Effector CD8-positive, alpha-beta T cell (primary cell): ENCODE results near the gene CYYR1.

ENCODE experiments used
- DNase-seq: peaks from one replicate; lab custom pipeline; 2025; lab: John Stamatoyannopoulos, UW

The CYYR1 gene

DNA sequence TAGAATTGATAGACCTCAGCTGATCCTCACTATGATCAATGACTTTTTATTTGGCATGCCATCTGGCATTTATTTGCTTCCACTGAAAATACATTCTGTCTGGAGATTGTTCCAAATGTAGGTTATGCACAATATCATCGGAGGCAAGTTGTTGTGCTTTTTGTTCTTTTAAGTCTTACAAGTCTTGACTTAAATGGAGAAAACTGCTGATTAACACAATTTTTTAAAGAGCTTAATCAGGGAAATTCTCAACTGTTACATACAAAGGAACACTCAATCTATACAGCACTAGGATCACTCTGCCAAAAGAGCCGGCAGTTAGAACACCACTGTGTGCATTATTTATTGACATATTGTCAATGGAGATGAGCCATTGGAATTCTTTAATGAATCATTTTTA, 19.2 kb downstream of the CYYR1 start:
- no peak for DNase-seq

- no peak for DNase-seq
Measured at GRCh38 chr21:26550326-26550725, 22.8 kb downstream of the CYYR1 start.

DNA sequence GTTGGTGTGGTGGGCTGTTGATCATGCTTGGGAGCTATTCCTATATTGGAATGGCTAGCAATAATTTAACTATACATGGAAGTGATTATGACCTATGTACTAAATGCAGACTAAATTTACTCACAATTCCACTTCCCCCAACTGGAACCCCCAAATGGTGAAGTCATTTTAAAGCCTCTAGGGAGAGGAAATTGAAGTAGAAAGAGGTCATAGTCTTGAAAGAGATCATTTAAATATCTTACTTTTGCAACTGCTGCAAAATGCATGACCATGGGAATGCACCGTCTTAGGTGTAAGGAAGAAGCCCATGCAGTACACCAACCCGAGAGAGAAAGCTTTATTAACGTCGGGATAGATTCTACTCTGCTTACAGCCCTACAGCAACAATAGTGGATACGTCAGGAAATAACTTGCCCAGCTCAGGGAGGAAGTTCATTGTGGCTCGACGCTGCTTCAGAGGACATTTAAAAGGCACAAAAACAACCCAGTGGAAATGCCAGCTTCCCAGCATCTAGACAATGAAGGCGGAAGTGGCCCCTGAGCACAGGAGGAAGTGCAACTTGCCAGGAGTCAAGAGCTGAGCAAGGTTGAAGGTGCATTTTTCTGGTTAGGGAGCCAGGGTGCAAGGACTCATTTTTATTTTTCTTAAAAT, 26.5 kb downstream of the CYYR1 start:
- DNase-seq: no peak

- no peak for DNase-seq
Measured at GRCh38 chr21:26544201-26544775, 28.8 kb downstream of the CYYR1 start.

DNA sequence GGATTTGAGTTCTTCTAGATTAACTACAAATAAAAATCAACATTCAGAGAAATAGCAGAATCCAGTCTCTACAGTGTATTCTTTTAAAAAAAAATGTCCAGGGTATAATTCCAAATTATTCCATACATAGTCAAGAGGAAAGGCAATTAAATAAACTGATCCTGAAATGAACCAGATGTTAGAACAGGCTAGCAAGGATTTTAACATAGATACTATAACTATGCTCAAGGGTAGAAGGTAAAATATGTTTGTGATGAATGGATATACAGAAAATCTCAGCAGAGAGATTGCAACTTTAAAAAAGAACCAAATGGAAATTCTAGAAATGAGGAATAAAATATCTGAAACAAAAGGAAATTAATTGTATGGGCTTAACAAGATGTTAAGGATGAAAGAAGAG, 32.4 kb downstream of the CYYR1 start:
- DNase-seq: no peak

GRCh38 chr21:26539566-26539965, 33.5 kb downstream of the CYYR1 start:
- DNase-seq: no peak

- DNase-seq: no peak
Measured at GRCh38 chr21:26534517-26534916, 38.6 kb downstream of the CYYR1 start.

DNA sequence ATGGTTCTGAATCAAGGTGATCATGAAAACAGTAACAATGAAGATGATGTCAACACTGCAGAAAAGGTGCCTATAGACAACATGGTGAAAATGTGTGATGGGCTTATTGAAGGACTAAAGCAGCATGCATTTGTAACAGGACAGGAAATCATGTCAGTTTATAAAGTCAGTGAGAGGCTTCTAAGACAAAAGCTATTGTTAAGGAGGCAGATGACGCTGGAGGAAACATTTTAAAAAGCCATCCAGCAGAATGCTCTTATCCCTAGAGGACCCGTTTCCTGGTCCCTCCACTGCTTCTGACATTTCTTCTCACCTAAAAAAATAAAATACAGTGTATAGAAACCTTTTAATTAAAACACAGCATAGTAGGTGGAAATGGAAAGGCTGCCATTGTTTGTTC, 40.9 kb downstream of the CYYR1 start:
- DNase-seq: no peak

DNA sequence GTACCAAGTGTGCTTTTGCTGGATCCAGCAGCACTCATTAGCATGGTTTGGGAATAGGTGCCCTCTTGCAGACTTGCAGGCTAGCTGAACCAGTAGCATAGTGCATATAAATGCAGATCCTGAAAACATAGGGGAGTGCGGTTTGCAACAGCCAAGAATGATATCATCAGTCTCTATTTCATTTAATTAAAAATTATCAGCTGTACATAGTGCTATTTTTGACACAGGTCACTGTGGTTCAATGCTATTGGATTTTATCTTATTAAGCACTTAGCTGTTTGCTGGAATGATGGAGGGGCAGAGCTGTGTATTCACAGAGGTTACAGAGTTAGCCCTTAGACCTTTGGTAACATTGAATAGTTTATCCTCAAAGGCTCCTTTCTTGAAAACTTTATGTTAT, 43.6 kb downstream of the CYYR1 start:
- DNase-seq: no peak

GRCh38 chr21:26528882-26529281, 44.2 kb downstream of the CYYR1 start:
- DNase-seq: no peak

GRCh38 chr21:26522704-26523103, 50.4 kb downstream of the CYYR1 start:
- DNase-seq: no peak

- DNase-seq: no peak
Measured at GRCh38 chr21:26519142-26519541, 53.9 kb downstream of the CYYR1 start.

GRCh38 chr21:26515257-26515656, 57.8 kb downstream of the CYYR1 start:
- no peak for DNase-seq

GRCh38 chr21:26513212-26513611, 59.9 kb downstream of the CYYR1 start:
- DNase-seq: no peak

- DNase-seq: no peak
Measured at GRCh38 chr21:26512664-26513063, 60.4 kb downstream of the CYYR1 start.

GRCh38 chr21:26508903-26509302, 64.2 kb downstream of the CYYR1 start:
- DNase-seq: no peak

DNA sequence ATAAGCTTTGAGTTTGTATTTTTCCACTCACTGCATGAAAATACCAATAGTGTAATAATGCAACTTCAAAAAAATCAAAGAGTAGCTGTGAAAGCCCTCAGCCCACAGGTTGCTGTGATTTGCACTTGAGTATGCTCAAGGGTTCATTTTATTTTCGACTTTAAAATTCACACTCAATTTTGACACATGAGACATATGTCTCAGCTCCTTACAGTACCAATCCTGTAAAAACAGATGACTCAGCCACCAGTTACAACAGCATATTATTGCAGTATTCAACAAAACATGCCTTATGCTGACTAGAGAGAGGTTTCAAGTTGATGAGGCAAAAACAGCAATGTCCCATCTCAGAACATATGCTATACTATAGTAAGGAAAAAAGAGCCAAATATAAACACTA, 66.1 kb downstream of the CYYR1 start:
- DNase-seq: no peak

- no peak for DNase-seq
Measured at GRCh38 chr21:26505211-26505610, 67.9 kb downstream of the CYYR1 start.

DNA sequence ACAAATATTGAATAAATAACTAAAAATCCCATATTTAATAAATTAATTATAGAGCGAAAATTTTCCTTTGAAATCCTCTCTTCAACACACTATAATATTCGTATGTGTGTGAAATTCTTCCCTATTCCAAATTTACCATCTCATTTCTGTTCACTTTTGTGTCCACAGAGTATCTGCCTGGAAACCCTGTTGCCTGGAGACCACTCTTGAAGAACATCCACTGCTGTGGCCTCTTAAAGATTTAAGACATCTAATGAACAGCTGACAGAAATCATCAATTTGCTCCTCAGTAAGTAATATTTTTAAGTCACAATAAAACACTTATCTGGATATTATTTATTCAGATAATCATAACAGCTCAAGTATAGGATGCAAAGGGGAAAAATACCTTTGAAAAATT, 69.7 kb downstream of the CYYR1 start:
- DNase-seq: no peak

DNA sequence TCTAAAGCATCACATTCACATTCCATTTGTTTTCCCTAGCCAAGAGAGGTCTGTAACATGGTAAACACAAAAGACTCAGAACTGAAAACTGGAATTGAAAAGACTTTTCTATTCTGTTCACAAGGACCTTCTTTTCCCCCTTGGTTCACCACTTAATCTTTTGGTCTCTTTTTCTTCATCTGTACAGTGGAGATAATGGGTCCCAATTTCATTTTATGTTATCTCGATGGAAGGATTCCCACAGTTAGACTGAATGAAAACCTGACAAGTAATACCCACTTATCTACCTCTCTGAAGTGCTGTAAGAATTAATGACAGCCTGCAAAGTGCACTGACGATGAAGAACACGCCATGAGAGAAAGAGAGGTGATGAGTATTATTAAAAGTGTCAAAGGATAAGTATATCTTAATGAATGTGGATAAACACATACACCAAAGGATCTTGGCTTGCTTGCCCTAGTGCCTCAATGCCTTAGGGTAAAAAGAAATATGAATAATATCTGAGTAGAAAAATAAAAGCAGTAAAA, 71.5 kb downstream of the CYYR1 start:
- DNase-seq: no peak

DNA sequence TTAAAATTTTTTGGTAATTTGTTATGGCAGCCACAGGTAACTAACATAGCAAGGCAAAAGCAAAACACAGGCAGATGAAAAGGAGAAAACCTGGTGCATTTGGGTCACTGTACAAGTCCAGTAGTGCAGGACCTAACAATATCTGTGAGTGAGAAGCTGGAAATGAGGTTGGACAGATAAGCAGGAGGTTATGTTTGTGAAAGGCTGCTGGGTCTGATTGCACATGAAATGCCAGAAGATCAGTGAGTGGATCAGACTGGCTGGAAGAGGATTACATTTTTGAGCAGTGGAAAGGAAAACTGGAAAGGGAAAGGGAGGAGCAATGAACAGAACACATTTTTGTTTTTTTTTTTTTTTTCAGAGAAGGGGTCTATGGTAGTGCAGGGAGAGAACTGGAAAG, 73.6 kb downstream of the CYYR1 start:
- no peak for DNase-seq

DNA sequence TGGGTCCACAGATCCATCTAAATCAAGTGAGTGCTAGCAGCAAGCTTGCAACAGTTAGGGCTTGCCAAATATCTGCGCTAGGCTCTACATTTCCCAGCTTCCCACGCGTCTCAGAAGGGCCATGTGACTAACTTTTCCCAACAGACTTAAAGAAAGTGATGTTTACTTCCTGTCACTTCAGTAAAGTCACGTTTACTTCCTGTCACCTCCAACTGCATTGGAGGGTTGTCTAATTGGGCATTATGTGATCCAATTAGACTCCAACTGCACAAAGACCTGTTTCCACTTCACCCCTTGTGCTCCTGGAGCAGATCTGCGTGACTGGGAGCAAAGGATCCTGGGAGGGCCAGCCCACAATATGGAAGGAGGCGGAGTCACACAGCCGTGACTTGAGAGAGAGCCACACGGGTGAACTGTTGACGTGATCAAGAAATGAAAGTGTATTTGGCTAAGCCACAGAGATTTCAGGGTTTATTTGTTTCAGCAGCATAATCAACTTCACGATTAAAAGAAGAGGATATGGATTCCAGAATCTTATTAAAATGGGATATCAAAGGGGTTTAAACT, 77.7 kb downstream of the CYYR1 start:
- DNase-seq: no peak

- DNase-seq: no peak
Measured at GRCh38 chr21:26491663-26492062, 81.4 kb downstream of the CYYR1 start.

- DNase-seq: no peak
Measured at GRCh38 chr21:26490771-26491170, 82.3 kb downstream of the CYYR1 start.
